ENCODE data around the gene TESPA1.

- TF ChIP-seq POLR2AphosphoS5 (IDR thresholded peaks at IDR 0.05; ENCODE audit: low read depth, low read length) (no peak), POLR2A (IDR thresholded peaks at IDR 0.05; ENCODE audit: low read depth, low read length) (no peak)
Measured at GRCh38 chr12:54988402-54989054, 4.0 kb upstream of the TESPA1 start.
